Astrocyte (in vitro differentiated cells and primary cell): ENCODE measurements around the gene SLC39A1. TPM values are rescaled to one million over a fixed set of nuclear protein-coding genes. Genes with fewer than 3 reads are reported as not detected.

Experiments used
- DNase-seq: peaks from one replicate; pipeline ENCODE4 v3.0.0-alpha.2; 2010; ENCODE audit warnings: low read depth
- FAIRE-seq: peaks from 2 replicates; lab custom pipeline; 2011; peaks lifted over from hg19 to GRCh38; lab: Jason Lieb, UNC
- H2AFZ ChIP-seq: 2 replicates; pipeline ENCODE4 v1.6.0; 2012; ENCODE audit warnings: low read depth, low read length, inconsistent platforms
- H3K27ac ChIP-seq: 2 replicates; pipeline ENCODE4 v1.5.1; 2011; ENCODE audit warnings: low read depth, low read length, inconsistent platforms
- H3K27me3 ChIP-seq: 2 replicates; pipeline ENCODE4 v1.6.0; 2011; ENCODE audit warnings: low read length, inconsistent platforms; ENCODE audit not compliant: insufficient read depth
- H3K36me3 ChIP-seq: 2 replicates; pipeline ENCODE4 v1.5.1; 2011; ENCODE audit warnings: low read length, inconsistent platforms; ENCODE audit not compliant: insufficient read depth
- H3K4me1 ChIP-seq: 2 replicates; pipeline ENCODE4 v1.5.1; 2011; ENCODE audit warnings: low read length, inconsistent platforms; ENCODE audit not compliant: insufficient read depth
- H3K4me2 ChIP-seq: 2 replicates; pipeline ENCODE4 v1.6.0; 2012; ENCODE audit warnings: low read length, inconsistent platforms
- H3K4me3 ChIP-seq: 2 replicates; pipeline ENCODE4 v1.5.1; 2011; ENCODE audit warnings: low read depth, mild to moderate bottlenecking, low read length, inconsistent platforms; ENCODE audit not compliant: insufficient read depth
- H3K79me2 ChIP-seq: 2 replicates; pipeline ENCODE4 v1.6.0; 2012; ENCODE audit warnings: mild to moderate bottlenecking, low read length, inconsistent platforms; ENCODE audit not compliant: insufficient read depth
- H3K9ac ChIP-seq: 2 replicates; pipeline ENCODE4 v1.6.0; 2012; ENCODE audit warnings: mild to moderate bottlenecking, low read length, inconsistent platforms
- H3K9me3 ChIP-seq: 2 replicates; pipeline ENCODE4 v1.5.1; 2012; ENCODE audit warnings: low read depth, mild to moderate bottlenecking, low read length, inconsistent platforms; ENCODE audit not compliant: insufficient read depth
- H4K20me1 ChIP-seq: 2 replicates; pipeline ENCODE4 v1.6.0; 2012; ENCODE audit warnings: low read length, inconsistent platforms; ENCODE audit not compliant: insufficient read depth
- H3K27ac Mint-ChIP-seq: one replicate; pipeline ENCODE4 v1.8.0; 2021; ENCODE audit warnings: mild to moderate bottlenecking, mixed read lengths; ENCODE audit not compliant: unreplicated experiment
- H3K27me3 Mint-ChIP-seq: one replicate; pipeline ENCODE4 v1.8.0; 2021; ENCODE audit warnings: low read depth, mixed read lengths; ENCODE audit not compliant: unreplicated experiment
- H3K36me3 Mint-ChIP-seq: one replicate; pipeline ENCODE4 v1.8.0; 2021; ENCODE audit warnings: low read depth, mixed read lengths; ENCODE audit not compliant: unreplicated experiment
- H3K4me1 Mint-ChIP-seq: one replicate; pipeline ENCODE4 v1.8.0; 2021; ENCODE audit warnings: low read depth, mixed read lengths; ENCODE audit not compliant: unreplicated experiment
- H3K4me3 Mint-ChIP-seq: one replicate; pipeline ENCODE4 v1.8.0; 2021; ENCODE audit warnings: mild to moderate bottlenecking, moderate library complexity, mixed read lengths; ENCODE audit not compliant: unreplicated experiment
- H3K9me3 Mint-ChIP-seq: one replicate; pipeline ENCODE4 v1.8.0; 2021; ENCODE audit warnings: mild to moderate bottlenecking, mixed read lengths; ENCODE audit not compliant: unreplicated experiment
- CTCF ChIP-seq: IDR thresholded peaks from 2 replicates; pipeline ENCODE4 v1.5.1; 2011; ENCODE audit warnings: low read depth, mild to moderate bottlenecking, inconsistent platforms, low read length, moderate library complexity; ENCODE audit not compliant: insufficient read depth
- EZH2 ChIP-seq: IDR thresholded peaks from 2 replicates; pipeline ENCODE4 v1.6.1; 2012; ENCODE audit warnings: mild to moderate bottlenecking, low read length, inconsistent platforms; ENCODE audit not compliant: insufficient read depth
- total RNA-seq: library from RNA; stranded (reverse); gene quantifications from 2 replicates; pipeline ENCODE4 v1.2.1, GENCODE V29; 2021

The SLC39A1 gene
- total RNA-seq, 1 donor from 2014 or later: 91.7 TPM

DNA sequence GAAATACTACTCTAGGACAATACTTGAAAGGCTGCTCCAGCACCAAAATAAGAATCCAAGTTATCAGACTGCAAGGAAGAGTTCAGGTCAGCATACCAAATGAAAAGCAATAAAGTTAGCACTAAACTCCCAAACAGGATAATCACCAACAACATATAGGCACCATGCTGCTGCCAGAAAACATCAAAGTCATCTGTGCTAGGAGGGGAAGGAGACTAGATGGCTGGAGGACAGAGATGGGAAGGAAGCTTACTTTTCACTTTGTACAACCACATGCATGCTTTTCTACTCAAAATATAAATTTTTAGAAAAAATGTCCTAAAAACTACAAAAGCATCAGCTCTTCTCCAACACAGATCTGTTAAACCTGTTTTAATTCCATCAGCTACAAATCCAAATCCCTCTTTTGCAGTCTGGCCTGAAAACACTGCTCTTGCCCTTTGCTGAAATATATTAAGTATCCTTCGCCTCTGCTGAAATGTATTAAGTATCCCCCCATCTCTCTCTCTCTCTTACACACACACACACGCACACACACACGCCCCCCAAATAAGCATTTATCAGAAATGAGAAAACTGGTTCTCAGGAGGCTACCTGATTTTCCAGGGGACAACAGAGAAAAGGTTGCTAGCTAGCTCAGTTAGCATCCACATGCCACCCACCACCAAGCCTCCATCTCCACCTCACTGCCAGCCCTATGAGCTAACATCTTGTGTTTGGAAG, 42.1 kb downstream of the SLC39A1 start:
- Mint-ChIP-seq H3K4me3 (peak overlapping the region; percentile 95), H3K9me3 (no peaks in the 10 kb centered on the region), H3K27me3 (no peaks in the 10 kb centered on the region), H3K4me1 (peaks cover 28% of the 10 kb centered on the region), H3K27ac (peak overlapping the region; percentile 80), H3K36me3 (no peaks in the 10 kb centered on the region)
- H4K20me1 ChIP-seq: peaks cover 56% of the 10 kb centered on the region
- H3K27me3 ChIP-seq: no peaks in the 10 kb centered on the region
- peaks cover 59% of the 10 kb centered on the region for H3K79me2 ChIP-seq
- peak overlapping the region; percentile 80 for H3K9ac ChIP-seq
- H3K36me3 ChIP-seq: peaks cover 2% of the 10 kb centered on the region
- FAIRE-seq: no peak
- DNase-seq: no peak
- peak overlapping the region; percentile 71 for H3K4me3 ChIP-seq
- no peaks in the 10 kb centered on the region for H3K9me3 ChIP-seq
- H3K4me1 ChIP-seq: peaks cover 31% of the 10 kb centered on the region
- no peak for TF ChIP-seq CTCF
- TF ChIP-seq EZH2: no peak
- peak overlapping the region; percentile 89 for H3K4me2 ChIP-seq
- H3K27ac ChIP-seq: no peak overlapping the region
- no peak overlapping the region for H2AFZ ChIP-seq

GRCh38 chr1:153919876-153920852, 43.2 kb downstream of the SLC39A1 start:
- H3K9me3 Mint-ChIP-seq: no peaks in the 10 kb centered on the region
- H3K4me3 Mint-ChIP-seq: peak overlapping the region; percentile 95
- H3K9me3 ChIP-seq: no peaks in the 10 kb centered on the region
- peak overlapping the region; percentile 89 for H3K4me2 ChIP-seq
- peak overlapping the region; percentile 47 for H3K27ac Mint-ChIP-seq
- TF ChIP-seq EZH2: no peak
- peaks cover 4% of the 10 kb centered on the region for H3K36me3 ChIP-seq
- H3K9ac ChIP-seq: peak overlapping the region; percentile 80
- H4K20me1 ChIP-seq: peaks cover 65% of the 10 kb centered on the region
- no peak overlapping the region for H3K4me3 ChIP-seq
- no peaks in the 10 kb centered on the region for H3K27me3 ChIP-seq
- FAIRE-seq: no peak
- peaks cover 70% of the 10 kb centered on the region for H3K79me2 ChIP-seq
- H3K27ac ChIP-seq: no peak overlapping the region
- H3K4me1 Mint-ChIP-seq: peaks cover 28% of the 10 kb centered on the region
- peaks cover 2% of the 10 kb centered on the region for H3K36me3 Mint-ChIP-seq
- no peaks in the 10 kb centered on the region for H3K27me3 Mint-ChIP-seq
- H2AFZ ChIP-seq: no peak overlapping the region
- H3K4me1 ChIP-seq: peaks cover 31% of the 10 kb centered on the region
- no peak for DNase-seq

DNA sequence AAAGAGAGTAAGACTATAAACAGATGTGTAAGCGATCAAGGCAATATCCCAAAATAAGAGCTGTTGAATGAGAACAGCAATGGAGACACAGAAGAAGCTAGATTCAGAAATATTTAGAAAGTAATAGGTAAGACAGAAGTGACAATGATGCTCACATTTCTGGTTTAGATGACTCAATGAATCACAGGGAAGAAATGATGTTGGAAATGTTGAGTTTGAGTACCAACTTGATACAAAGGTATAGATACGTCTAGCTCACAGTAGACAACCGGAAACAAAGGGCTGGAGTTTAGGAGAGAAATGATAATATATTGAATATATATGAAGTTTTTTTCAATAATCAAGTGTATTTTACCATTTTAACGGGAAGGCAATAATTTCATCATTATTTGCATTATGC, 47.0 kb downstream of the SLC39A1 start:
- no peaks in the 10 kb centered on the region for H3K9me3 Mint-ChIP-seq
- peaks cover 26% of the 10 kb centered on the region for H3K4me1 Mint-ChIP-seq
- TF ChIP-seq CTCF: no peak
- no peak for TF ChIP-seq EZH2
- H3K9me3 ChIP-seq: no peaks in the 10 kb centered on the region
- H3K36me3 Mint-ChIP-seq: peaks cover 2% of the 10 kb centered on the region
- no peak overlapping the region for H3K27ac ChIP-seq
- H3K4me2 ChIP-seq: no peak overlapping the region
- no peak overlapping the region for H3K4me3 Mint-ChIP-seq
- H4K20me1 ChIP-seq: peaks cover 91% of the 10 kb centered on the region
- H2AFZ ChIP-seq: no peak overlapping the region
- no peaks in the 10 kb centered on the region for H3K27me3 ChIP-seq
- FAIRE-seq (no peak), DNase-seq (no peak)
- H3K79me2 ChIP-seq: peaks cover 94% of the 10 kb centered on the region
- H3K27me3 Mint-ChIP-seq: no peaks in the 10 kb centered on the region
- no peak overlapping the region for H3K9ac ChIP-seq
- H3K4me3 ChIP-seq: no peak overlapping the region
- H3K4me1 ChIP-seq: peaks cover 17% of the 10 kb centered on the region
- peaks cover 4% of the 10 kb centered on the region for H3K36me3 ChIP-seq
- H3K27ac Mint-ChIP-seq: no peak overlapping the region
